Measurements from ENCODE around the gene COL5A1.
"Not testable (repeated sequence)": the region's sequence is repeated elsewhere in the genome, so short reads cannot be mapped to it uniquely, and the experiment has no call there.

COL5A1 gene

GRCh38 chr9:134712926-134713325 is 71.3 kb downstream of the COL5A1 start:
- no peak for DNase-seq

DNA sequence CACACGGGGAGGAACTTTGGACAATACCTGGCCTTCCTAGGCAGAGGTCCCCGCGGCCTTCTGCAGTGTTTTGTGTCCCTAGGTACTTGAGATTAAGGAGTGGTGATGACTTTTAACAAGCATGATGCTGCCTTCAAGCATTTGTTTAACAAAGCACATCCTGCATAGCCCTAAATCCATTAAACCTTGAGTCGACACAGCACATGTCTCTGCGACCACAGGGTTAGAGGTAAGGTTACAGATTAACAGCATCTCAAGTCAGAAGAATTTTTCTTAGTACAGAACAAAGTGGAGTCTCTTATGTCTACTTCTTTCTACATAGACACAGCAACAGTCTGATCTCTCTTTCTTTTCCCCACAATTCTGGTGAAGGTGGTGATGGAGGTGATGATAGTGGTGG is 73.9 kb downstream of the COL5A1 start:
- DNase-seq: not testable (repeated sequence)

DNA sequence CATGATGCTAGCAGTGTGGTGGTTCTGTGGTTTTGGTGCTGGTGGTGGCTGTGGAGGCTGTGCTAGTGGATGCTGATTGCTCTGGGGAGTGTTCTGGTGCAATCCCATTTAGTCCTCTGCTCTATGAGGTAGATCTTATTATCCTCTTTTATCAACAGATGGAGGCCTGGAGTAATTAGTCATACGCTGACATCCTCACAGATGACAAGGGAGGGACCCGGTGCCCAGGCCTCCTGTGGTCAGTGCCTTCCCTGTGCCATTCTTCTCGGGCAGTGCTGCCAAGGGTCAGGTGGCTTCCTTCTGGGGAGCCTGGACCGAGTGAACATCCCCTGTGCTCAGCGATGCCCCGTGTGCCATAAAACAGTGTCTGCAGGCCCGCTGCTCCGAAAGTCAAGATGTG is 74.5 kb downstream of the COL5A1 start:
- no peak for DNase-seq

GRCh38 chr9:134717056-134717455 is 75.5 kb downstream of the COL5A1 start:
- no peak for DNase-seq

DNA sequence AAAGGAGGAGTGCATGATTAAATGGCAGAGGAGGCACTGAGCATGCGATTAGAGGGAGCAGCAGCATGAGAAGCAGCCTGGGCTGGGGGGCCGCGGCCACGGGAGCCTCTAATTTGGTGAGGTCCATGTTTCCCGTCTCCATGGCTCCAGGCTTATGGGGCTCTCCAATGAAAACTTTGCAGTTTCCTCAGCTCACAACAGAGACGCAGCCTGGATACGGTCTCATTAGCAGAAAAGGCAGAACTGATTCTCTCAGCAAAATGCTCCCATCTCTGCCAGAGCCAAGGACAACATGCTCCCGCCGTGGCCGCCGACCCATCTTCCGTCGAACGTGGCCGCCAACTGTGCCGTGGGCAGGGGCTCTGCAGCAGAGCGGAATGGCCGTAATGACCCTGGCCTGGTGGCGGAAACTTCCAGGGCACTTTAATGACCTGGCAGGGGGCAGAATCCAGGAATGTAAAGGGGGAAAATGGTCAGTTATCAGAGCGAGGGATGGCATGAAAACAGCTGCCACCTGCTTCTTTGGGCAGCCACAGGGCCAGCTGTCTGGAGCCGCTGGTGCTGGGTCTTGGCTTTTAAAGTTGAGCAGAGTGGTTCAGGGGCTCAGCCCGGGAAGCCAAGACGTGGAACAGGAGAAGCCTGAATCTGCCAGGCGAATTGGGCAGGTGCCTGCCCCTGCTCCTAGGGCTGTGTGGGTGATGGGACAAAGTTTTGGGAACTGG is 76.5 kb downstream of the COL5A1 start:
- DNase-seq: no peak

DNA sequence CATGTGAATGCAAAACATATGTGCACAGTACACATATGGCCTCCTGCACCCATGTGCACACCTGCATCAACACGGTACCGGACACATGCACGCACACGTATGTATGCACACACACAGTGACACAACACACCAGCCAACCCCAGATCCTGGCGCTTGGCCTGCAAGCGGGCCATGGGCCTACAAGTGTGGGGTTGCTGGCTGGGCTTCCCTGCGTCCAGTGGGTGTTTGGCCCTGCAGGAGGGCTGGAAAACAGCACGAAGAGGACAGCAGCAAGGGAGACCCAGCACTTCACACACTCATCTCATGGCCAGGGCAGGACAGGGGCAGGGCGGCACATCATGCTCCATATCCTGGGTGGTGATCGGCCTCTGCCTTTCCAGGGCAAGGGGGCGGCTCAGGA is 77.7 kb downstream of the COL5A1 start:
- no peak for DNase-seq

DNA sequence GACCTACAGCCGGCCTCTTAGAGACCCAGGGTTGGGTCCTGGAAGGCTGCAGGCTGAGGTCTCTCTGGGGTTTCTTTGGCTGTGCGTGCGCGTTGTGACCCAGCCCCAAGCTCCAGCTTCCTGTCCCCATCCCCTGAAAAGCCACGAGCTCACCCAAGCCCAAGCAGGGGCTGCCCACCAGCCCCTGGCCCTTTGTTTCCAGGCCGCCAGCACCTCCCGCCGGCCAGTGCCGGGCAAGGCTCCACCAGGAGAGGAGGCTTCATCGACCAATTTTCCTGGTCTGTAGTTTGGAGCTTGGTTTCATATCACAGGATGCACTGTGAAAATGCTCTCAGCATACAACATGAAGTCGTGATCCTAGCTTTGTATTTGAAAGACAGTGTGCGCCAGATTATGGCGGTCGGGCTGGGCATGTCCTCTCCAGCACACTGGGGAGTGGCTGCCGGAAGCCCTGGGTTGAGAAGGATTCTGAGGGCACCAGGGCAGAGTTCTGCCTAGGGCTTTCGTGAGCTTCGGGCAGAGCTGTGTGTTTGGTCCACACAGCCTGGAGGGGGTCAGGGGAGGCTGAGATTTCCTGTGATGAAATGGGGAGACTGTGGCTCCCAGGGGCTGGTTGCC is 78.6 kb downstream of the COL5A1 start:
- DNase-seq: no peak

DNA sequence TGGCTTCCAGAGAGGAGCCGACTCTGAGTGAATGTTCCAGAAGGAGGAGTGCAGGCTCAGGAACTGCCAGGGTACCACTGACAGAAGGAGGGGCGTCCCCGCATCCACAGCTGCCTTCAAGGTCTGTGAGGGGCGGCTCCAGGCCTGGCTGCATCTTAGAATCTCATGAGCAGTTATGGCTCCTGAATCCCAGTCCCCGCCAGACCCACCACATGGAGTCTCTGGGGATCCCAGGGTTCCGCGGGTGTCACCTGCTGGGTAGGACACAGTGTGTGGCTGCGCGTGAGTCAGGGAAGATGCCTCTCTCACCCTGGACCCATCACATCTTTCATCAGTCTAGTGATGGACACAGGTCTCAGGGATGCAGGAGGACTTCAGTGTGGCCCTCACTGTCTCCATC is 79.2 kb downstream of the COL5A1 start:
- no peak for DNase-seq

DNA sequence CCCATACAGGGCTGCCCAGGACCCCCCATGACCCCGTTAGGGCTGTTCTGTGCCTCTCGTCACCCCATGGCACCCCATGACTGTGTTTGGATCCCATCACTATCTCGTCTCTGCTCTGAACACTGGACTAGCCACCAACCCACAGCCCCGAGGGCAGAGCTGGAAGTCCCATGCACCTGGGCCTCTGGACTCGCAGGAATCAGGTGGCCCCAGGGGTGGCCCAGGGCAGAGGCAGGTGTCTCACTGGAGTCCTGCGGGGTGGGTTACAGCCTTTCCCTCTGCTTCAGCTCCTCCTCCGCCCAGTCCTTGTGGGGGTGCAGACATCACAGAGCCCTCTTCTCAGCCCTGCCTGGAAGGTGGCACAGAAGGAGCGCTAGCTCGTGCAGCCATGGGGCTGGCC is 79.7 kb downstream of the COL5A1 start:
- no peak for DNase-seq

- DNase-seq: no peak
Observed at GRCh38 chr9:134722120-134722701, 80.6 kb downstream of the COL5A1 start.

- no peak for DNase-seq
Observed at GRCh38 chr9:134723037-134723436, 81.4 kb downstream of the COL5A1 start.

DNA sequence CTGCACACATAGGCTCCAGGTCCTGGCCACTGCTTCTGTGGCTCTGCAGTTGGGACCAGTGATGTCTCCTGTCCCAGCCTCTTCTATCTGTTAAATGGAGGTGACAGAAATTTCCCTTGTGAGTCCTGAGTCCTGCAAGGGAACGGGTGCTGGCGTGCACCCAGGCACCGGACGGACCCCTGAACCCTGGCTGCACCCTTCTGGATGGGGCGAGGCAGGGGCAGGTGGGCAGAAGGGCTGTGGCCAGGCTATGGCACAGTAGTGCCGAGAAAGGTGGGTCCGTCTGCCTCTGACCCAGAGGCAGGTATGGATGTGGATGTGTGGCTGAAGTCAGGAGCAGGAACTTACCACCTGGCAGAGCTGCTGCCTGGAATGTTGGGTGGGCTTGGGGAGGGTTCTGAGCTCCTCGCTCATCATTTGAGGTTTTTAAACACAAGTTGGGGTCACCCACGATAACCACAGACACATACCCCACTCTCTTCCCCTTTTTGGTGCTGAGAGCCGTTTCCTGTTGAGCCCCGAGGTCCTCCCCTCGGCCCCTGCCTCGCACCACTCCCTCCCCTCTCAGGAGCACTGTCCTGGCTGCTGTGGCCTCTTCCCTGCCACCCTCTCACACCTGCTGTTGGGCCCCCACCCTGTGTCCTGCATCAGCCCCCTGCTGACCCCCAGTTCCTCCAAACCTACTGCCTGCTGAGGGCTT is 82.0 kb downstream of the COL5A1 start:
- DNase-seq: no peak

DNA sequence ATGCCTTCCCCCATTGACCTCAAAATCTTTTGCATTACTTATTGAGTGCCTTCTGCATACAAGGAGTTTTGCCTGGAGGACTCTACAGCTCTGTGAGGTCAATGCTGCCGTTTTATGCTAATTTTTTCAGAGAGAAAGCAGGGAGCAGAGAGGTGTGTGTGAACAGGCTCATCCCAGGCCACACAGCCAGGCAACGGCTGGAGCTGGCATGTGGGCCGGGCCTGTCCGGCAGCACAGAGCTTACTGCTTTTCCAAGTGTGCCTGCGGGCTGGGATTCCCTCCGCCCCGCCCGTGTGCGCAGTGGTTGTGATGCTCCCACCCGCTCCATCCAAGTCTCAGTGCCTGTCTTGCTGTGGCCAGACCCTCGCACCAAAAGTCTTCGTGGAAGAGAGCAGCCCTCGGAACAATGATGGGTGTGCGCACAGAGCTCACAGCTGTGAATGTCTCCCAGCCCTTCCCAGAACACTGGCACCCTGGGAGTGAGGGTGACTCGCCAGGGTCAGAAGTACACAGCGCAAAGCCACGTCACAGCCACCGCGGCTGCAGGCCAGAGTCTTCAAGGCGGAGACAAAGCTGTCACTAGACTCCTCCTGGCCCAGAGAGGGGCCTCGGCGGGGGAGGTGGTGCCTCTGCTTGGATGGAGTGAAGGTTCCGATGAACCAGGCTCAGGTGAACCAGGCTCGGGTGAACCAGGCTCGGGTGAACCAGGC is 82.8 kb downstream of the COL5A1 start:
- DNase-seq: no peak

- no peak for DNase-seq
Observed at GRCh38 chr9:134724912-134725604, 83.5 kb downstream of the COL5A1 start.

- DNase-seq: no peak
Observed at GRCh38 chr9:134725605-134725940, 84.0 kb downstream of the COL5A1 start.

DNA sequence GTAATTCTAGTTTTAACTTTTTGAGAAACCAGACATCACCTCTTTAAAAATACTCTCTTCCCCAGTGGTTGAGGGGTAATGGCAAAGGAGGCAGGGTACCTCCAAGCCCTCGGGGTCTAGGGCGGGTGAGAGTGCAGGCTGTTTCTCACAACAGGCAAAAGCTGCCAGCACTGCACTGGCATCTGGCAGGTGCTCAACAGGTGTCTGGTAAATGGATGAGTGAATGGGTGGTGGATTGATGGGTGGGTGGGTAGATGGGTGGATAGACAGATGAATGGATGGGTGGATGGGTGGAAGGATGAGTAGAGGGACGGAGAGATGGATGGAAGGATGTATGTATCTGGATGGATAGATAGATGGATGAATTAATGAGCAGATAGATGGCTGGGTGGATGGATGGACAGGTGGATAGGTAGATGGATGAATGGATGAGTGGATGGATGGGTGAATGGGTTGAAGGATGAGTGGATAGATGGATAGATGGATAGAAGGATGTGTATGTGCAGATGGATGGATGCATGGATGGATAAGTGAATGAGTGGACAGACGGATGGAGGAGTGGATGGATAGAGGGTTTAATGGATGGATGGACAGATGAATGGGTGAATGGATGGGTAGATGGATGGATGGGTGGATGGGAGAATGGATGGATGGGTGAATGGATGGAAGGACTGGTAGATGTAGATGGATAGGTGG is 84.6 kb downstream of the COL5A1 start:
- DNase-seq: no peak

DNA sequence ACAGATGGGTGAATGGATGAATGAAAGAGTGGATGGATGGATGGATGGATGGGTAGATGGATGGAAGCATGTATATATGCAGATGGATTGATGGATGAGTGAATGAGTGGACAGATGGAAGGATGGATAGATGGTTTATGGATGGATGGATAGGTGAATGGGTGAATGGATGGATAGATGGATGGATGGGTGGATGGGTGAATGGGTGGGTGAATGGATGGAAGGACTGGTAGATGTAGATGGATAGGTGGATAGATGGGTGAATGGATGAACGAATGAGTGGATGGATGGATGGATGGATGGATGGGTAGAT is 85.1 kb downstream of the COL5A1 start:
- no peak for DNase-seq

DNA sequence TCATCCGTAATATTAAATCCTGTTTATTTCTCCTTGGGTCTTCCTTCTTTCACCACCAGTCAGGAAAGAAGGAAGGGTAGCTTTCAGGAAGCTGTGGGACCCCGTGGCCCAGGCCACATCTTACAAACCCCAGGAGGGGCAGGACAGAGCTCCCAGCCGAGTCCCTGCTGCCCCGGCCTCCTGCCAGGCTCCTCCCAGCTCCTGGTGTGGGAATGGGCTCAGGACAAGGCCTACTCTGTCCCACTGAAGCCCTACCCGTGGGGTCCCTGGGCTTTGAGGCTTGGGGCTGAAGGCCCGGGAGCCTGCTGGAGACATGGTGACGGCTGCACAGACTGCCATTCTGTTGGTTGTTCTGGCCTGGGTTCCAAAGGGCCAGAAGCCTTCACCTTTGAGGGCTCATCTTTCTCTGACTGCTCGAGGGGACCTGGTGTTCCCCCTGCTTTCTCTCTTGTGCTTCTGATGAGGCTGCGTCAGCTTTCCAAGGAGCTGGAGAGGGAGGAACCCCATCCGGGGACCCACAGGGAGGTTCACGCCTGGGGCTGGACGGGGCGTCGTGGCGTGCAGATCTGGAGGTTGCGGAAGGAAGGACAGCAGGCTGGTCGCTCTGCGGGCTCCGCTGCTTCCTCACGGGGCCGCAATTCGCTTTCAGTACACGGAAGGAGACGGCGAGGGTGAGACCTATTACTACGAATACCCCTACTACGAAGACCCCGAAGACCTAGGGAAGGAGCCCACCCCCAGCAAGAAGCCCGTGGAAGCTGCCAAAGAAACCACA is 86.6 kb downstream of the COL5A1 start:
- DNase-seq: no peak

DNA sequence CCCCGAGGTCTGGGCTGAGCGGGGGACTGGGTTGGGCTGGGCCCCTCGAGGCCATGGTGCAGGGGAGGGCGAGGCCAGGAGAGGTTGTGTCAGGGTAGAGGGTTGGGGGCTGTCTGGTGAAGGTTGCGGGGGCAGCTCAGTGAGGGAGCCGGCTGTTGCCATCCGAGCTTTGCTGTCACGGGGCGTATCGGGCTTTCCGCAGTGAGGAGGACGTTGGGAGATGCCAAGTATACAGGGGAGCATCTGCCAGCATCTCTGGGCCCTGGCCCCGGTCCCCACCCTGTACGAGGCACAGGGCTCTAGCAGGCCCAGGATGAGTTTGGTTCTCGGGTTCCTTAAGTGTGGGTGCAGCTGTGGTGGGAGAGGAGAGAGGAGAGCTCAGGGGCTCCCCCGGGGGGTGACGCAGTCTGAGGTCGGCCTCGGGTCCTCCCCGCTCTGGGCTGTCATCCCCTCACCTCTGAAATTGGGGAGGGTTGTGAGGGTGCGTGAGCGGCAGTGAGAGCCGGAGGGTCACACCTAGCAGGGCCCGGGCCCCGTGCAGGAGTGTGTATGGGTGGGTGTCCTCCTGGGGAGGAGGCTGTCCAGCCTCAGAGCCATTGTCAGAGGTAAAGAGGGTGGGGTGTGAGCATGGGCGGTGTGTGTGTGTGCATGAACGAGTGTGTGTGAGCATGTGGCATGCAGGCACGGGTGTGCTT is 87.3 kb downstream of the COL5A1 start:
- no peak for DNase-seq

GRCh38 chr9:134730011-134730760 is 88.6 kb downstream of the COL5A1 start:
- DNase-seq: no peak

Data from NCI-H748 treated with DMSO at 0.1 percent for 48 hours (cell line).